Stomach (tissue), 9 donors: ENCODE data around the gene MIPOL1. TPM values are rescaled to one million over a fixed set of nuclear protein-coding genes. Genes with fewer than 3 reads are reported as not detected.

ENCODE experiments used
- DNase-seq, 2 donors: peaks; one replicate each; pipeline versions ENCODE4 v3.0.0 to v3.0.0-alpha.2; 2013 to 2019
- H3K27ac ChIP-seq, 5 donors: fragments of 200-600 bp in 4 of 5; sonication (generic) in 4 of 5; one replicate each; pipeline ENCODE4 v1.5.1; 2013 to 2019; ENCODE audit warnings: mild to moderate bottlenecking in 1 of 5, moderate library complexity in 1 of 5
- H3K27me3 ChIP-seq, 3 donors: fragments of 200-600 bp; sonication (generic); one replicate each; pipeline ENCODE4 v1.5.1; 2017 to 2019; ENCODE audit warnings: mixed run types in 1 of 3
- H3K36me3 ChIP-seq, 4 donors: fragments of 200-600 bp; sonication (generic); 1 replicate in 3 of 4; 2 replicates in 1 of 4; pipeline ENCODE4 v1.5.1; 2016 to 2019
- H3K4me1 ChIP-seq, 4 donors: fragments of 200-600 bp; sonication (generic); one replicate each; pipeline ENCODE4 v1.5.1; 2016 to 2019
- H3K4me3 ChIP-seq, 4 donors: fragments of 200-600 bp; sonication (generic) in 3 of 4; one replicate each; pipeline ENCODE4 v1.5.1; 2016 to 2019; ENCODE audit warnings: mild to moderate bottlenecking in 1 of 4
- H3K9me3 ChIP-seq, 4 donors: fragments of 200-600 bp; sonication (generic); one replicate each; pipeline ENCODE4 v1.5.1; 2016 to 2019
- EP300 ChIP-seq: sonication (generic); formaldehyde crosslinking; IDR thresholded peaks from one replicate; pipeline ENCODE4 v1.6.1; 2017; ENCODE audit warnings: antibody characterized with exemption
- POLR2A ChIP-seq, 4 donors: fragments of 450-650 bp; IDR thresholded peaks; one replicate each; pipeline ENCODE4 v1.6.1; 2016; ENCODE audit warnings: antibody characterized with exemption in 4 of 4, control low read depth in 2 of 4, mild to moderate bottlenecking in 1 of 4, moderate library complexity in 1 of 4
- POLR2AphosphoS5 ChIP-seq, 3 donors: sonication (generic); formaldehyde crosslinking; IDR thresholded peaks; one replicate each; pipeline ENCODE4 v1.6.1; 2016; ENCODE audit warnings: antibody characterized with exemption in 3 of 3
- WGBS, 5 donors: extraction: QIAGEN DNeasy Blood & Tissue Kit in 3 of 5; methylation state at CpG; one replicate each; pipeline versions ENCODE4 v1.1.5 to v1.1.7; 2013 to 2018; 5-methylcytosine and 5-hydroxymethylcytosine counted together
- intact Hi-C: fragments of 100-400 bp; cut with DNase I; formaldehyde crosslinking; loops from one replicate; pipeline ENCODE4 v1.15.1; 2023; ENCODE audit warnings: low total_unique reads
- polyA plus RNA-seq, 3 donors: library from polyadenylated mRNA; stranded (reverse); fragments of 200-250 nt; gene quantifications; one replicate each; pipeline ENCODE4 v1.2.3, GENCODE V29; 2013
- total RNA-seq, 5 donors: library from RNA; depleted of rRNA; stranded (reverse); fragments of >200 nt; gene quantifications; one replicate each; pipeline versions ENCODE4 v1.1.0 to v1.2.3, GENCODE V29; 2014 to 2016
- TF ChIP-seq, protein P1 (sequence below), 7 experiments: fragments of 450-650 bp in 4 of 7; fragments of 200-600 bp in 3 of 7; sonication (generic) in 3 of 7; IDR thresholded peaks; one replicate each; pipeline ENCODE4 v1.5.1; 2016 to 2019; ENCODE audit warnings: antibody characterized with exemption in 7 of 7, control low read depth in 2 of 7, mild to moderate bottlenecking in 1 of 7
- donor health status: healthy with polysubstance abuse.
- donor health status: Bipolar disorder and iron deficiency.
- donor health status: healthy.

The MIPOL1 gene
- total and polyA plus RNA-seq, 8 donors: 2.2 to 133 (median 15.8) TPM

GRCh38 chr14:37429618-37430017 is 231.9 kb downstream of the MIPOL1 start:
- Histone ChIP-seq H3K4me1 (no peaks in the 10 kb centered on the region), H3K27ac (no peak overlapping the region), H3K4me3 (no peak overlapping the region), H3K36me3 (peaks cover 0 to 4% (median 0%) of the 10 kb centered on the region in 4 donors), H3K9me3 (no peaks in the 10 kb centered on the region), H3K27me3 (no peaks in the 10 kb centered on the region)
- DNase-seq: no peak
- 38 to 64% (median 39%) methylated on average over 1 of the region's 1 CpG for WGBS, 5 donors
- intact Hi-C loops: no loop called here
- TF ChIP-seq POLR2AphosphoS5 (IDR thresholded peaks at IDR 0.05) (no peak), POLR2A (IDR thresholded peaks at IDR 0.05) (no peak), EP300 (no peak)
- TF ChIP-seq, protein P1, sequence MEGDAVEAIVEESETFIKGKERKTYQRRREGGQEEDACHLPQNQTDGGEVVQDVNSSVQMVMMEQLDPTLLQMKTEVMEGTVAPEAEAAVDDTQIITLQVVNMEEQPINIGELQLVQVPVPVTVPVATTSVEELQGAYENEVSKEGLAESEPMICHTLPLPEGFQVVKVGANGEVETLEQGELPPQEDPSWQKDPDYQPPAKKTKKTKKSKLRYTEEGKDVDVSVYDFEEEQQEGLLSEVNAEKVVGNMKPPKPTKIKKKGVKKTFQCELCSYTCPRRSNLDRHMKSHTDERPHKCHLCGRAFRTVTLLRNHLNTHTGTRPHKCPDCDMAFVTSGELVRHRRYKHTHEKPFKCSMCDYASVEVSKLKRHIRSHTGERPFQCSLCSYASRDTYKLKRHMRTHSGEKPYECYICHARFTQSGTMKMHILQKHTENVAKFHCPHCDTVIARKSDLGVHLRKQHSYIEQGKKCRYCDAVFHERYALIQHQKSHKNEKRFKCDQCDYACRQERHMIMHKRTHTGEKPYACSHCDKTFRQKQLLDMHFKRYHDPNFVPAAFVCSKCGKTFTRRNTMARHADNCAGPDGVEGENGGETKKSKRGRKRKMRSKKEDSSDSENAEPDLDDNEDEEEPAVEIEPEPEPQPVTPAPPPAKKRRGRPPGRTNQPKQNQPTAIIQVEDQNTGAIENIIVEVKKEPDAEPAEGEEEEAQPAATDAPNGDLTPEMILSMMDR (IDR thresholded peaks at IDR 0.05): no peak

DNA sequence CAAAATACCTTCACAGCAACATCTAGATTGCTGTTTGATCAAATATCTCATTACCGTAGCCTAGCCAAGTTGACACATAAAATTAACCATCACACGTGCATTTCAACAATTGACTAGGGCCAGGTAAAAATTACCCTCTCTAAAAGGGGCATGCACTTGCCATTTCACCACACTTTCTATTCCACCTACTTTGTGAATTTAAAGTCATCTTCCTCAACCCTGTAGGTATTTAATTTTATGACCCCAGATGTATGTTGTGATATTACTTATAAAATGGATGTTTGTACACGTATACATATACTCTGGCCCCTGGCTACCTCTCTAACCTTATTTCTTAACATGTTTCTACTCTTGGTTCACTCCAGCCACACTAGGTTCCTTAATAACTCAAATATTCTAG is 237.1 kb downstream of the MIPOL1 start:
- H3K4me3 ChIP-seq: no peak overlapping the region
- no peak for DNase-seq
- peaks cover 0 to 5% (median 0%) of the 10 kb centered on the region in 4 donors for H3K4me1 ChIP-seq
- no peaks in the 10 kb centered on the region for H3K27me3 ChIP-seq
- H3K36me3 ChIP-seq: no peaks in the 10 kb centered on the region
- H3K27ac ChIP-seq: no peak overlapping the region
- WGBS, 5 donors: 66 to 83% (median 72%) methylated on average over 3 of the region's 3 CpGs
- TF ChIP-seq POLR2AphosphoS5 (IDR thresholded peaks at IDR 0.05): no peak
- no peaks in the 10 kb centered on the region for H3K9me3 ChIP-seq
- intact Hi-C loops: no loop called here

- Histone ChIP-seq H3K36me3 (no peaks in the 10 kb centered on the region), H3K27me3 (no peaks in the 10 kb centered on the region), H3K27ac (no peak overlapping the region), H3K4me3 (no peak overlapping the region), H3K9me3 (no peaks in the 10 kb centered on the region), H3K4me1 (peaks cover 0 to 5% (median 0%) of the 10 kb centered on the region in 4 donors)
- intact Hi-C loops: no loop called here
- TF ChIP-seq POLR2AphosphoS5 (IDR thresholded peaks at IDR 0.05) (no peak), EP300 (no peak), POLR2A (IDR thresholded peaks at IDR 0.05) (no peak)
- TF ChIP-seq, protein P1 (IDR thresholded peaks at IDR 0.05): no peak
- 20 to 70% (median 41%) methylated on average over 3 of the region's 3 CpGs for WGBS, 5 donors
- no peak for DNase-seq
Measured at GRCh38 chr14:37436519-37436918, 238.8 kb downstream of the MIPOL1 start.

GRCh38 chr14:37437490-37437889 is 239.8 kb downstream of the MIPOL1 start:
- no peaks in the 10 kb centered on the region for H3K27me3 ChIP-seq
- H3K27ac ChIP-seq: no peak overlapping the region
- peaks cover 0 to 5% (median 0%) of the 10 kb centered on the region in 4 donors for H3K4me1 ChIP-seq
- H3K4me3 ChIP-seq: no peak overlapping the region
- no peaks in the 10 kb centered on the region for H3K9me3 ChIP-seq
- no peak for TF ChIP-seq EP300
- intact Hi-C loops: no loop called here
- DNase-seq: no peak
- 67 to 79% (median 72%) methylated on average over 2 of the region's 2 CpGs for WGBS, 5 donors
- H3K36me3 ChIP-seq: no peaks in the 10 kb centered on the region

GRCh38 chr14:37438444-37438843 is 240.7 kb downstream of the MIPOL1 start:
- no peaks in the 10 kb centered on the region for H3K9me3 ChIP-seq
- no peaks in the 10 kb centered on the region for H3K27me3 ChIP-seq
- TF ChIP-seq, protein P1 (IDR thresholded peaks at IDR 0.05): no peak
- TF ChIP-seq EP300 (no peak), POLR2AphosphoS5 (IDR thresholded peaks at IDR 0.05) (no peak), POLR2A (IDR thresholded peaks at IDR 0.05) (no peak)
- peaks cover 0 to 5% (median 0%) of the 10 kb centered on the region in 4 donors for H3K4me1 ChIP-seq
- H3K36me3 ChIP-seq: no peaks in the 10 kb centered on the region
- H3K27ac ChIP-seq: no peak overlapping the region
- WGBS, 5 donors: 75 to 84% (median 81%) methylated on average over 2 of the region's 2 CpGs
- intact Hi-C loops: no loop called here
- H3K4me3 ChIP-seq: no peak overlapping the region
- DNase-seq: no peak
